GM18507 (cell line): ENCODE data around the gene TEPSIN.

Experiments
- DNase-seq: peaks from one replicate; pipeline ENCODE4 v3.0.0; 2011; ENCODE audit warnings: low read depth; ENCODE audit not compliant: insufficient read length; ENCODE audit errors: extremely low spot score
- FAIRE-seq: peaks from 2 replicates; lab custom pipeline; 2011; peaks lifted over from hg19 to GRCh38; lab: Jason Lieb, UNC

Gene TEPSIN

GRCh38 chr17:81206166-81206565 lies 32.7 kb downstream of the TEPSIN start:
- DNase-seq (no peak), FAIRE-seq (no peak)

- FAIRE-seq (no peak), DNase-seq (no peak)
Measured at GRCh38 chr17:81204578-81204977, 34.3 kb downstream of the TEPSIN start.

GRCh38 chr17:81203136-81203535 lies 35.7 kb downstream of the TEPSIN start:
- FAIRE-seq (no peak), DNase-seq (no peak)

- no peak for DNase-seq
- FAIRE-seq = no peak
Measured at GRCh38 chr17:81202318-81202717, 36.5 kb downstream of the TEPSIN start.

GRCh38 chr17:81200695-81201580 lies 37.9 kb downstream of the TEPSIN start:
- DNase-seq (peak; percentile 36), FAIRE-seq (peak; percentile 46)

GRCh38 chr17:81200201-81200600 lies 38.7 kb downstream of the TEPSIN start:
- DNase-seq = no peak
- FAIRE-seq = no peak

GRCh38 chr17:81199482-81199830 lies 39.4 kb downstream of the TEPSIN start:
- FAIRE-seq (no peak), DNase-seq (no peak)

- DNase-seq (no peak), FAIRE-seq (no peak)
Measured at GRCh38 chr17:81198826-81199481, 39.9 kb downstream of the TEPSIN start.

GRCh38 chr17:81197831-81198490 lies 40.9 kb downstream of the TEPSIN start:
- DNase-seq (no peak), FAIRE-seq (no peak)

- DNase-seq (no peak), FAIRE-seq (no peak)
Measured at GRCh38 chr17:81197409-81197795, 41.5 kb downstream of the TEPSIN start.

GRCh38 chr17:81196505-81197408 lies 42.1 kb downstream of the TEPSIN start:
- FAIRE-seq = no peak
- no peak for DNase-seq

GRCh38 chr17:81195941-81196495 lies 42.8 kb downstream of the TEPSIN start:
- FAIRE-seq = no peak
- DNase-seq = no peak

GRCh38 chr17:81194941-81195901 lies 43.6 kb downstream of the TEPSIN start:
- no peak for DNase-seq
- FAIRE-seq = no peak

GRCh38 chr17:81194225-81194760 lies 44.6 kb downstream of the TEPSIN start:
- no peak for DNase-seq
- no peak for FAIRE-seq

- DNase-seq (no peak), FAIRE-seq (no peak)
Measured at GRCh38 chr17:81193470-81194224, 45.2 kb downstream of the TEPSIN start.

GRCh38 chr17:81193051-81193410 lies 45.8 kb downstream of the TEPSIN start:
- no peak for DNase-seq
- FAIRE-seq = no peak

GRCh38 chr17:81192386-81193050 lies 46.3 kb downstream of the TEPSIN start:
- no peak for FAIRE-seq
- no peak for DNase-seq
